B cell (primary cell): ENCODE results near the gene EEF1AKMT2. TPM values are rescaled to one million over a fixed set of nuclear protein-coding genes. Genes with fewer than 3 reads are reported as not detected.

Experiments used
- ATAC-seq: fragments of 200-7000 bp; cut with Tn5 transposase; one replicate; pipeline ENCODE4 v1.10.0; 2021; ENCODE audit warnings: low read depth, mild to moderate bottlenecking, moderate number of reproducible peaks, moderate library complexity
- CTCF ChIA-PET: fragments of 350-600 bp; sonication (Branson Sonifier 250); formaldehyde crosslinking; loops from one replicate; lab custom pipeline; 2021; ENCODE audit warnings: antibody characterized with exemption, inconsistent platforms; lab: Charles Lee
- POLR2A ChIA-PET: fragments of 350-600 bp; sonication (Branson Sonifier 250); formaldehyde crosslinking; loops from one replicate; lab custom pipeline; 2021; ENCODE audit warnings: antibody characterized with exemption; lab: Charles Lee
- DNase-seq: peaks from one replicate; pipeline ENCODE4 v3.0.0; 2013
- H2AFZ ChIP-seq: 2 replicates; pipeline ENCODE4 v1.6.1; 2012; ENCODE audit warnings: mild to moderate bottlenecking, low read depth, low read length; ENCODE audit not compliant: insufficient read depth, poor library complexity, severe bottlenecking
- H3K27ac ChIP-seq, 2 donors: 1 replicate in 1 of 2; 2 replicates in 1 of 2; pipeline ENCODE4 v1.5.1; 2012 to 2013; ENCODE audit warnings: low read length in 2 of 2, mild to moderate bottlenecking in 2 of 2, moderate library complexity in 1 of 2
- H3K27me3 ChIP-seq, 4 experiments: fragments of 200-600 bp in 1 of 4; sonication (generic) in 1 of 4; replicated peaks in 1 of 4; 1 replicate in 2 of 4; 2 replicates in 2 of 4; pipeline versions ENCODE4 v1.6.1 to v1.7.0; 2013 to 2016; ENCODE audit warnings: low read length in 3 of 4, mild to moderate bottlenecking in 2 of 4, mixed read lengths in 1 of 4, moderate library complexity in 1 of 4; ENCODE audit not compliant: insufficient read depth in 4 of 4, control insufficient read depth in 3 of 4; ENCODE audit errors: control extremely low read depth in 1 of 4
- H3K36me3 ChIP-seq, 2 experiments: replicated peaks in 1 of 2; 1 replicate in 1 of 2; 2 replicates in 1 of 2; pipeline versions ENCODE4 v1.6.1 to v1.7.1; 2013; ENCODE audit warnings: low read length in 1 of 2; ENCODE audit not compliant: insufficient read depth in 2 of 2, control insufficient read depth in 1 of 2; ENCODE audit errors: control extremely low read depth in 1 of 2, extremely low read depth in 1 of 2
- H3K4me1 ChIP-seq, 2 donors: fragments of 200-600 bp in 1 of 2; sonication (generic) in 1 of 2; 1 replicate in 1 of 2; 2 replicates in 1 of 2; pipeline versions ENCODE4 v1.5.1 to v1.6.1; 2013 to 2017; ENCODE audit warnings: low read length in 2 of 2; ENCODE audit not compliant: control insufficient read depth in 2 of 2, insufficient read depth in 2 of 2
- H3K4me2 ChIP-seq: replicated peaks from 2 replicates; pipeline ENCODE3; 2012; ENCODE audit warnings: mild to moderate bottlenecking, low read depth, low read length; ENCODE audit not compliant: poor library complexity, severe bottlenecking
- H3K4me3 ChIP-seq, 5 experiments: fragments of 200-600 bp in 1 of 5; sonication (generic) in 1 of 5; 1 replicate in 3 of 5; 2 replicates in 2 of 5; pipeline versions ENCODE4 v1.5.1 to v1.7.0; 2011 to 2016; ENCODE audit warnings: low read length in 4 of 5, mild to moderate bottlenecking in 4 of 5, low read depth in 2 of 5, control low read depth in 1 of 5, moderate library complexity in 1 of 5; ENCODE audit not compliant: insufficient read depth in 1 of 5; ENCODE audit errors: control extremely low read depth in 1 of 5, extremely low read depth in 1 of 5
- H3K79me2 ChIP-seq: fragments of 200-600 bp; sonication (generic); one replicate; pipeline ENCODE4 v1.6.0; 2016; ENCODE audit warnings: low read length; ENCODE audit not compliant: control insufficient read depth, insufficient read depth
- H3K9ac ChIP-seq: fragments of 200-600 bp; sonication (generic); 2 replicates; pipeline ENCODE4 v1.6.1; 2017; ENCODE audit warnings: mild to moderate bottlenecking, low read length, moderate library complexity
- H3K9me3 ChIP-seq, 3 donors: one replicate each; pipeline versions ENCODE4 v1.6.1 to v1.7.1; 2013; ENCODE audit warnings: low read length in 2 of 3; ENCODE audit not compliant: control insufficient read depth in 2 of 3, insufficient read depth in 1 of 3; ENCODE audit errors: control extremely low read depth in 1 of 3
- H4K20me1 ChIP-seq: 2 replicates; pipeline ENCODE4 v1.6.0; 2012; ENCODE audit warnings: mild to moderate bottlenecking, low read length; ENCODE audit not compliant: insufficient read depth, control insufficient read depth, poor library complexity, severe bottlenecking
- H3K27ac Mint-ChIP-seq: one replicate; pipeline ENCODE4 v1.8.0; 2021; ENCODE audit warnings: mixed read lengths
- H3K27me3 Mint-ChIP-seq: one replicate; pipeline ENCODE4 v1.8.0; 2021; ENCODE audit warnings: mixed read lengths
- H3K4me1 Mint-ChIP-seq: one replicate; pipeline ENCODE4 v1.8.0; 2021; ENCODE audit warnings: mixed read lengths
- H3K4me3 Mint-ChIP-seq: one replicate; pipeline ENCODE4 v1.8.0; 2021; ENCODE audit warnings: mixed read lengths
- H3K9me3 Mint-ChIP-seq: one replicate; pipeline ENCODE4 v1.8.0; 2022; ENCODE audit warnings: mixed read lengths; ENCODE audit not compliant: insufficient read depth
- EZH2 ChIP-seq: IDR thresholded peaks from 2 replicates; pipeline ENCODE4 v1.6.1; 2012; ENCODE audit warnings: borderline replicate concordance, low read depth, mild to moderate bottlenecking, moderate library complexity, low read length; ENCODE audit not compliant: insufficient read depth, poor library complexity, severe bottlenecking
- WGBS: methylation state at CpG from one replicate; pipeline ENCODE4 v1.1.5; 2013; ENCODE audit warnings: missing lambda C conversion rate; ENCODE audit not compliant: insufficient coverage; 5-methylcytosine and 5-hydroxymethylcytosine counted together
- intact Hi-C: fragments of 100-400 bp; cut with micrococcal nuclease; formaldehyde crosslinking; loops from one replicate; pipeline ENCODE4 v1.10.0; 2022
- polyA plus RNA-seq: library from polyadenylated mRNA; depleted of rRNA; stranded (reverse); fragments of >200 nt; gene quantifications from 2 replicates; pipeline ENCODE4 v1.2.3, GENCODE V29; 2012
- total RNA-seq, 2 donors: library from RNA; stranded (reverse); fragments of 120-200 nt in 1 of 2; gene quantifications; 1 replicate in 1 of 2; 2 replicates in 1 of 2; pipeline versions ENCODE4 v1.2.3 to v1.2.4, GENCODE V29; 2013 to 2022
- TF ChIP-seq, protein P1 (sequence below): fragments of 200-600 bp; IDR thresholded peaks from one replicate; pipeline ENCODE4 v1.8.0; 2022; ENCODE audit warnings: antibody characterized with exemption, mild to moderate bottlenecking

EEF1AKMT2 gene
- total and polyA plus RNA-seq, 2 donors (not counting 1 experiment from before 2014, with no cell fraction given) = 8.8 to 15.0 TPM

DNA sequence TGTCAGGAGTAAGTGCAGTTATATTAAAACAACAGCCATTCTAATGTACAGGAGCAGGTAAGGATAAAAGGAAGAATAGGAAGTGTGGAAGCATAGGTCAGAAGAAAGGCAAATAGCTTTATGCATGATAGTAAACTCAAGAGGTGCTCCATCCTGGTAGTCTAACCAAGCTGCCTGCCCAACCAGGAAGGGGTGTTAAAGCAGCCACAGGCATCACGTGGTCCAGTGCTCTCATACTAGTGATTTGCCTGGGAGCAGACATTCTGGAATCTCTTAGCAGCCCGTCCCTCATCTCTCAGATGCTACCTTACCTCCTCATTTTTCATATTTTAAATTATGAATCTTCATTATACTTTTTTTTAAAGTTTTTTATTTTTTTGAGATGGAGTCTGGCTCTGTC lies 28.4 kb upstream of the EEF1AKMT2 start:
- no peak overlapping the region for H3K27ac Mint-ChIP-seq
- Histone ChIP-seq H4K20me1 (peaks cover 4% of the 10 kb centered on the region), H3K9me3 (no peaks in the 10 kb centered on the region), H3K4me1 (no peaks in the 10 kb centered on the region), H3K4me2 (no peak overlapping the region), H3K27ac (no peak overlapping the region), H3K36me3 (peaks cover 0 to 51% of the 10 kb centered on the region in 2 experiments), H3K9ac (no peak overlapping the region), H3K79me2 (peaks cover 1% of the 10 kb centered on the region), H2AFZ (no peak overlapping the region), H3K27me3 (no peaks in the 10 kb centered on the region), H3K4me3 (no peak overlapping the region)
- ATAC-seq = no peak
- no peak overlapping the region for H3K4me3 Mint-ChIP-seq
- no peaks in the 10 kb centered on the region for H3K9me3 Mint-ChIP-seq
- no peaks in the 10 kb centered on the region for H3K4me1 Mint-ChIP-seq
- H3K27me3 Mint-ChIP-seq = no peaks in the 10 kb centered on the region
- CTCF ChIA-PET = no interaction called here
- POLR2A ChIA-PET = no interaction called here
- TF ChIP-seq EZH2 = no peak
- TF ChIP-seq, protein P1, sequence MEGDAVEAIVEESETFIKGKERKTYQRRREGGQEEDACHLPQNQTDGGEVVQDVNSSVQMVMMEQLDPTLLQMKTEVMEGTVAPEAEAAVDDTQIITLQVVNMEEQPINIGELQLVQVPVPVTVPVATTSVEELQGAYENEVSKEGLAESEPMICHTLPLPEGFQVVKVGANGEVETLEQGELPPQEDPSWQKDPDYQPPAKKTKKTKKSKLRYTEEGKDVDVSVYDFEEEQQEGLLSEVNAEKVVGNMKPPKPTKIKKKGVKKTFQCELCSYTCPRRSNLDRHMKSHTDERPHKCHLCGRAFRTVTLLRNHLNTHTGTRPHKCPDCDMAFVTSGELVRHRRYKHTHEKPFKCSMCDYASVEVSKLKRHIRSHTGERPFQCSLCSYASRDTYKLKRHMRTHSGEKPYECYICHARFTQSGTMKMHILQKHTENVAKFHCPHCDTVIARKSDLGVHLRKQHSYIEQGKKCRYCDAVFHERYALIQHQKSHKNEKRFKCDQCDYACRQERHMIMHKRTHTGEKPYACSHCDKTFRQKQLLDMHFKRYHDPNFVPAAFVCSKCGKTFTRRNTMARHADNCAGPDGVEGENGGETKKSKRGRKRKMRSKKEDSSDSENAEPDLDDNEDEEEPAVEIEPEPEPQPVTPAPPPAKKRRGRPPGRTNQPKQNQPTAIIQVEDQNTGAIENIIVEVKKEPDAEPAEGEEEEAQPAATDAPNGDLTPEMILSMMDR = no peak
- no peak for DNase-seq
- whole genome bisulfite sequencing = 100% methylated on average over 1 of the region's 2 CpGs
- intact Hi-C loops = no loop called here

DNA sequence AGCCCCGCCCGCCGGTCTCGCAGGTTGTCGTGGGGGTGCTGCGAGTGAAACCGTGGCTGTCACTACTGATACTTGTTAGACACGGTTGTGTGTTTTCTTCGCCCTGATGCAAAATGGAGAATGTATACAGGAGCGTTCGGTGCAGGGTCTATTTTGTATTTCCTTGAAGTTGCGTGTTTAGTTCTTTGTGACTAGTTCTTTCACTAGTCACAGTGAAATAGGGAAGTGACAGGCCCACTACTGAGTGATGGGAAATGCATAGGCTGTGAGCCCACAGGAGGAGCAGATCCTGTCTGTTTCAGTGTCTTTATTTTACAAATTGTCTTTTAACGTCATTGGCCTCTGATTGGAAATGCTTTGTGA lies 10.6 kb upstream of the EEF1AKMT2 start:
- Histone ChIP-seq H3K27me3 (peaks cover 0 to 3% (median 0%) of the 10 kb centered on the region in 4 experiments), H3K36me3 (peaks cover 2% of the 10 kb centered on the region in 2 experiments), H3K4me1 (peaks cover 5 to 13% of the 10 kb centered on the region in 2 donors), H3K9me3 (no peaks in the 10 kb centered on the region), H2AFZ (peak overlapping the region; percentile 86), H3K9ac (peak overlapping the region; percentile 82), H3K79me2 (peaks cover 46% of the 10 kb centered on the region), H3K4me3 (peak overlapping the region; percentile 69 to 97 (median 81)), H3K27ac (peak overlapping the region; percentile 71 to 89), H4K20me1 (peaks cover 7% of the 10 kb centered on the region), H3K4me2 (peak overlapping the region; percentile 82)
- H3K4me1 Mint-ChIP-seq = peaks cover 17% of the 10 kb centered on the region
- intact Hi-C loops = loop anchor here (5.0 kb wide), 1 partner anchor 340 kb away; the partner anchor contains the start of gene LHPP
- H3K27me3 Mint-ChIP-seq = peaks cover 4% of the 10 kb centered on the region
- H3K27ac Mint-ChIP-seq = peak overlapping the region; percentile 93
- peak overlapping the region; percentile 94 for H3K4me3 Mint-ChIP-seq
- WGBS = 0% methylated on average over 12 of the region's 13 CpGs
- H3K9me3 Mint-ChIP-seq = no peaks in the 10 kb centered on the region
- ChIA-PET POLR2A (interaction anchor here (1.0 to 1.5 kb wide), 2 partner anchors 10 to 84 kb away, joined by 3 to 17 read pairs; partner anchors contain the start of gene EEF1AKMT2), CTCF (interaction anchor here (0.7 to 0.9 kb wide), 2 partner anchors 21 to 267 kb away, joined by 3 to 5 read pairs; no protein-coding TSS in a partner anchor)
- TF ChIP-seq, protein P1 = no peak
- TF ChIP-seq EZH2 = no peak
- ATAC-seq = peak; percentile 14
- DNase-seq = peak; percentile 65
